ENCODE measurements around the gene CALCR.
"Not testable (repeated sequence)": the region's sequence is repeated elsewhere in the genome, so short reads cannot be mapped to it uniquely, and the experiment has no call there.

CALCR gene

GRCh38 chr7:93574646-93575554, at the start of gene CALCR:
TSS of gene CALCR (minus strand) at chr7:93574724. CDS start at chr7:93486981, 87,743 bp downstream.
- DNase-seq, result no peak

- no peak for DNase-seq
Measured at GRCh38 chr7:93623816-93624215, 49.3 kb upstream of the CALCR start.

GRCh38 chr7:93622036-93623033, 47.8 kb upstream of the CALCR start:
- DNase-seq, result no peak

GRCh38 chr7:93620864-93621263, 46.3 kb upstream of the CALCR start:
- no peak for DNase-seq

- DNase-seq, result no peak
Measured at GRCh38 chr7:93620057-93620456, 45.5 kb upstream of the CALCR start.

- no peak for DNase-seq
Measured at GRCh38 chr7:93601363-93601762, 26.8 kb upstream of the CALCR start.

- DNase-seq, result no peak
Measured at GRCh38 chr7:93594250-93594649, 19.7 kb upstream of the CALCR start.

GRCh38 chr7:93592588-93593266, 18.2 kb upstream of the CALCR start:
- no peak for DNase-seq

- not testable (repeated sequence) for DNase-seq
Measured at GRCh38 chr7:93591224-93592050, 16.9 kb upstream of the CALCR start.

- not testable (repeated sequence) for DNase-seq
Measured at GRCh38 chr7:93586479-93586865, 11.9 kb upstream of the CALCR start.

GRCh38 chr7:93585694-93586478, 11.4 kb upstream of the CALCR start:
- DNase-seq, result not testable (repeated sequence)

- DNase-seq, result no peak
Measured at GRCh38 chr7:93579431-93579830, 4.9 kb upstream of the CALCR start.

- DNase-seq, result no peak
Measured at GRCh38 chr7:93578762-93579161, 4.2 kb upstream of the CALCR start.

GRCh38 chr7:93575555-93576399, 1.3 kb upstream of the CALCR start:
- no peak for DNase-seq

GRCh38 chr7:93574269-93574645, 267 bp downstream of the CALCR start:
- DNase-seq, result no peak

- no peak for DNase-seq
Measured at GRCh38 chr7:93569189-93569588, 5.3 kb downstream of the CALCR start.

GRCh38 chr7:93566876-93567275, 7.6 kb downstream of the CALCR start:
- no peak for DNase-seq

GRCh38 chr7:93563584-93563983, 10.9 kb downstream of the CALCR start:
- no peak for DNase-seq

- no peak for DNase-seq
Measured at GRCh38 chr7:93562936-93563335, 11.6 kb downstream of the CALCR start.

- no peak for DNase-seq
Measured at GRCh38 chr7:93562106-93562505, 12.4 kb downstream of the CALCR start.
